Measurements from ENCODE around the gene GFER. TPM values are rescaled to one million over a fixed set of nuclear protein-coding genes. Genes with fewer than 3 reads are reported as not detected.

Gene GFER
- total and polyA plus RNA-seq, 10 of the 15 experiments (the other 5 are each of a cell fraction or from before 2014, with no cell fraction given) = 2.4 to 57.7 (median 31.3) TPM

DNA sequence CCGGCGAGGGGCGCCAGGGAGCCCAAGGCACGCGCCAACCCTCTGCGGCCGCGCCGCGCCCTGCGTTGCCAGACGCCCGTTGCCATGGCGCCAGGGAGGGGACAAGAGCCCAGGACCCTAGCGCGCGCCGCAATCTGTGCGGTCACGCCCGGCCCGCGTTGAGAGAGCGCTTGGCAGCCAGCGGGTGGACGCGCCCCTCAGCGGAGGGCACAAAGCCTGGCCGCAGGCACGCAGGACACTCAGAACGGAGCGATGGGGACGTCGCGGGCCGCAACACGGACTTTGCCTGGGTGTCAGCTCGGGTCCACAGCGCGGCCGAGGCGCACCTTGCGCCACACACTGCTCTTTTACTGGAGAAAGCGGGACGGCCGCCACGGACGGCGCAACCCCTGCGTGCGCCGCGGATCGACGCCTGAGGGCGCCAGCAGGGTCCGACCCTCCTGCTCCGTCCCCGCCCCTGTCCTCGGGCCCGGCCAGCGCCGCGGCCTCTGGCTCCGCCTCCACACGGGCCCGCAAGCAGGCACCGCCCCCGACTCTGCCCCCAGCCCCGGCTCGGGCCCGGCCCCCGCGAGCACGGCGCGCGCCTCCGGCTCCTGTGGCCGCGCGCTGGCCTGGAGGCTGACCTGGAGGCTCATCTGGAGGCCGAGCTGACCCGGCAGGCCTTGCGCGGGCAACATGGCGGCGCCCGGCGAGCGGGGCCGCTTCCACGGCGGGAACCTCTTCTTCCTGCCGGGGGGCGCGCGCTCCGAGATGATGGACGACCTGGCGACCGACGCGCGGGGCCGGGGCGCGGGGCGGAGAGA is at the start of gene GFER (continued):
- TF ChIP-seq, protein P1, sequence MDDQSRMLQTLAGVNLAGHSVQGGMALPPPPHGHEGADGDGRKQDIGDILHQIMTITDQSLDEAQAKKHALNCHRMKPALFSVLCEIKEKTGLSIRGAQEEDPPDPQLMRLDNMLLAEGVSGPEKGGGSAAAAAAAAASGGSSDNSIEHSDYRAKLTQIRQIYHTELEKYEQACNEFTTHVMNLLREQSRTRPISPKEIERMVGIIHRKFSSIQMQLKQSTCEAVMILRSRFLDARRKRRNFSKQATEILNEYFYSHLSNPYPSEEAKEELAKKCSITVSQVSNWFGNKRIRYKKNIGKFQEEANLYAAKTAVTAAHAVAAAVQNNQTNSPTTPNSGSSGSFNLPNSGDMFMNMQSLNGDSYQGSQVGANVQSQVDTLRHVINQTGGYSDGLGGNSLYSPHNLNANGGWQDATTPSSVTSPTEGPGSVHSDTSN (IDR thresholded peaks at IDR 0.05; ENCODE audit: insufficient replicate concordance, low read depth, low read length) = no peak
- TF ChIP-seq CHD2 (IDR thresholded peaks at IDR 0.05; ENCODE audit: borderline replicate concordance, low read depth, low read length) = no peak
- TF ChIP-seq POU2F2 (IDR thresholded peaks at IDR 0.05; ENCODE audit: borderline replicate concordance, low read depth, low read length) = peak; percentile 85
- TF ChIP-seq JUND (IDR thresholded peaks at IDR 0.05; ENCODE audit: low read depth, low read length) = no peak
- no peak for TF ChIP-seq KAT2A (conservative IDR thresholded peaks at IDR 0.05; ENCODE audit: control insufficient read depth, low read depth, low read length)
- TF ChIP-seq ZNF592 (IDR thresholded peaks at IDR 0.05) = 0 out of 2 replicates have a peak, but pooled peaks have one; percentile 48
- TF ChIP-seq RB1 (IDR thresholded peaks at IDR 0.05; ENCODE audit: borderline replicate concordance) = peak; percentile 81; the same call in 1 of the 2 replicates
- TF ChIP-seq NR2C2 (IDR thresholded peaks at IDR 0.05; ENCODE audit: borderline replicate concordance, control insufficient read depth, insufficient read length, low read depth) = no peak
- peak; percentile 88 for TF ChIP-seq LARP7 (IDR thresholded peaks at IDR 0.05)
- no peak for TF ChIP-seq JUNB (IDR thresholded peaks at IDR 0.05)
- no peak for TF ChIP-seq NFXL1 (IDR thresholded peaks at IDR 0.05; ENCODE audit: borderline replicate concordance)
- no peak for TF ChIP-seq PML (IDR thresholded peaks at IDR 0.05; ENCODE audit: low read length)
- TF ChIP-seq ZBTB4 (CRISPR knock-in tag; IDR thresholded peaks at IDR 0.05) = no peak
- TF ChIP-seq ZNF217 (IDR thresholded peaks at IDR 0.05) = no peak
- no peak for TF ChIP-seq RBBP5 (conservative IDR thresholded peaks at IDR 0.05)
- TF ChIP-seq CTCF (IDR thresholded peaks at IDR 0.05 in 2 of 3, conservative IDR thresholded peaks at IDR 0.05 in 1 of 3; ENCODE audit: control insufficient read depth in 2 of 3, extremely low read depth in 1 of 3, insufficient read depth in 1 of 3, low read depth in 3 of 3, low read length in 3 of 3) = peak in 2 of 3 experiments; percentile 48 to 53; a peak in 3 of 6 replicates
- TF ChIP-seq BCL11A (IDR thresholded peaks at IDR 0.05; ENCODE audit: low read depth, low read length) = no peak
- TF ChIP-seq HDGF (IDR thresholded peaks at IDR 0.05) = no peak
- TF ChIP-seq YBX1 (IDR thresholded peaks at IDR 0.05) = no peak
- no peak for TF ChIP-seq ZNF384 (IDR thresholded peaks at IDR 0.05; ENCODE audit: borderline replicate concordance, low read depth, low read length)
